ENCODE results near the gene OGDHL.
"Not testable (repeated sequence)": the region's sequence is repeated elsewhere in the genome, so short reads cannot be mapped to it uniquely, and the experiment has no call there.

The OGDHL gene

DNA sequence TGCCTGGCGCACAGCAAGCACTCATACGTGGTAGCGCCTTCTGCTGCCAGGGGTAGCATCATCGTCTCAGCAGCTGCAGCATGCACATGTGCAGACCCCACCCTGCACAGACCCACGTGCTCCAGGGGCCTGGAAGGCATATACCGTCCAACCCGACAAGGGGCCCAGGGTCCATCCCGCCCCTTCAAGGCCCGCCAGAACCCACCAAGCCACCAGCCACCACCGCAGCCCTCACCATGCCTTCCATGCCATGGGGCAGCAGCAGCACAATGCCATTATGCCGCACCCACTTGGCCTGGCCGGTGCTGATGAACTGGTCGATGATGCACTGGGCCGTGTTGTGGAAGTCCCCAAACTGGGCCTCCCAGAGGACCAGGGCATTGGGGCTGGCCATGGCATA is 22.7 kb downstream of the OGDHL start:
- no peak for DNase-seq (ENCODE audit: low read depth)

- no peak for DNase-seq (ENCODE audit: low read depth)
Measured at GRCh38 chr10:49738616-49739360, 23.3 kb downstream of the OGDHL start.

DNA sequence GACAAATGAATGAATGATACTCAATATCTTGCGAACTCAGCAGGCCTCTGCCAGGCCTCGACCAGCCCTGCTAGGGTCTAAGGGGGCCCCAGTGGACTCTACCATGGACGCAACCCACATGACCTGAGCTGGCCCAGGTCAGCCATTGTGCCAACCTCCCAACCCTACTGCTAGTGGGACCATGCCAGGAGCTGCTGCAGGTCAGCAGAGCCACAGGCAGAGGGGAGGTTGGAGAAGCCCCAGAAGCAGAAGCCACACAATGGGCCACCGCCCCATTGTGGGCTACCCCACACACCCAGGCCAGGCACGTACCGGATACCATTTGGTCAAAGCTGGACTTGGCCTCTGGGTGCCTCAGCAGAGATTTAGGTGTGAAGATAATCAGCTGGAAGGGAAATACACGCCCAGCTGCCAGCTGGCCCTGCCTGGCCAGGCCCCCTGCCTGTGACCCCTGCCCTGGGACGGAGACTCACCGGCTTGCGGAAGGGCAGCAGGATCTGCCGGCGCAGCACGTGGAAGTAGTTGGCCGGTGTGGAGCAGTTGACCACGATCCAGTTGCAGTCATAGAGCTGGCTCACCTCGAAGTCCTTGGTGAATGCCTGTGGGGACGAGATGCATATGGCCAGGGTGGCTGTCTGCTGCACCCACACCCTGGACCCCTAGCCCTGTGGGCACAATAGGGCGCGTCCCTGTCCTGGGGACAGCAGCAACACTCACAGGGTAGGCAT is 24.5 kb downstream of the OGDHL start:
- no peak for DNase-seq (ENCODE audit: low read depth)

DNA sequence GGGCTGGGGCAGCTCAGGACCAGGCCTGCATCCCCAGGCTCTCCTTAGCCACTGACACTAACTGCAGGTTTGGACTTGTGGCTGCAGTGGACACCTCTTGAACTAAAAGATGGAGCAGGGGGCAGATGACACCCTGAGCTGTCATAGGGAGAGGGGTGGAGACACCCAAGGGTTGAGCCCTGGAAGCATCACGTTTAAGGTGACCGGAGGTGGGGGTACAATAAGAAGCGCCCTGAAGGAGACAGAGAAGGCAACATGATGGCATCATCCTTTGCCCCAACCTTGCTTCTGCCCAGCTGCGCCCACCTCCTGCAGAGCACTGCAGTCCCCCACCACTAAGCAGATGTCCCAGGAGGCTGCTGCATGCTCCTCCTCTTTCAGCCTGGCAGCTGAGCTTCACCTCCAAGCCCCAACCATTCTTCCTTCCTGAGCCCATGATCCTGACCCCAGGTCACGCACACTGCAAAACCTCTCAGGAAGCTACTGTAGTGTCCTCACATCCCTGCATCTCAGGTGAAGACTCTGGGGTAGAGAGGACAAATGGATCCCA is 25.5 kb downstream of the OGDHL start:
- DNase-seq (ENCODE audit: low read depth): no peak

GRCh38 chr10:49735848-49736563 is 26.1 kb downstream of the OGDHL start:
- no peak for DNase-seq (ENCODE audit: low read depth)

GRCh38 chr10:49735161-49735560 is 27.0 kb downstream of the OGDHL start:
- DNase-seq (ENCODE audit: low read depth): no peak

GRCh38 chr10:49734676-49735075 is 27.4 kb downstream of the OGDHL start:
- DNase-seq (ENCODE audit: low read depth): no peak

- no peak for DNase-seq (ENCODE audit: low read depth)
Measured at GRCh38 chr10:49733866-49734265, 28.3 kb downstream of the OGDHL start.

DNA sequence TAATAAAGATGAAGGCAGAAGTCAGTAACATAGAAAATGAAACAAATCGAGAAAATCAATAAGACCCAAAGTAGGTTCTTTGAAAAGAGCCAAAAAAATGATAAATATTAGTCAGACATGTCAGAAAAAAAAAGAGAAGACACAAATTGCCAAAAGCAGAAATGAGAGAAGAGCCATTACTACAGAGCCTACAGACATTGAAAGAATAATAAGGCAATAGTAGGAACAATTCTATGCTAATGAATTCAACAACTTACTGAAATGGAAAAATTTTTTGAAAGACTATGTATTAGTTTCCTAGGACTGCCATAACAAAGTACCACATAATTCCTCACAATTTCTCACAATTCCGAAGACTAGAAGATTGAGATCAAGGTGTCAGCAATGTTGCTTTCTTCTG is 35.5 kb downstream of the OGDHL start:
- no peak for DNase-seq (ENCODE audit: low read depth)

DNA sequence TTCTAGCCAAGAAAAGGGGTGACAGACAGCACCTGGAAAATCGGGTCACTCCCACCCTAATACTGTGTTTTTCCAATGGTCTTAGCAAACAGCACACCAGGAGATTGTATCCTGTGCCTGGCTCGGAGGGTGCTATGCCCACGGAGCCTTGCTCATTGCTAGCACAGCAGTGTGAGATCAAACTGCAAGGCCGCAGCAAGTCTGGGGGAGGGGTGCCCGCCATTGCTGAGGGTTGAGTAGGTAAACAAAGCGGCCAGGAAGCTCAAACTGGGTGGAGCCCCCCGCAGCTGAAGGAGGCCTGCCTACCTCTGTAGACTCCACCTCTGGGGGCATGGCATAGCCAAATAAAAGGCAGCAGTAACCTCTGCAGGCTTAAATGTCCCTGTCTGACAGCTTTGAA is 47.0 kb downstream of the OGDHL start:
- not testable (repeated sequence) for DNase-seq (ENCODE audit: low read depth)

DNA sequence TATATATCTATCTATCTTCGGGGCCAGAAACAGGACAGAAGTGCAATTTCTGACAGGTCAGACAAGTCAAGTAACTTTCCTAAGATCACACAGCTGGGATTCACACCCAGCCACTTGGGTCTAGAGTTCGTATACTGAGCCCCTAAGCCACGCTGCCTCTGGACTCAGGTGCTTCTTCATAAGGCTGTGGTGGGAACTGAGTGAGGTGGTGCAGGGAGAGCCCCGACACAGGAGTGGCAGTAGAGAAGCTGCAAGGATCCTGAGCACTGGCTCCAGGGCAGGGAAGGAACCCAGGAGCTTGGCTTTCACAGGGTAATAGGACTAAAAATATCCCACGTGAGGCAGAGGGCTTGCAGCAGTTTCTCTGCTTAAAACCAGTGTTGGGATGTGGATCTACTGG is 48.9 kb downstream of the OGDHL start:
- no peak for DNase-seq (ENCODE audit: low read depth)

GRCh38 chr10:49711481-49711880 is 50.6 kb downstream of the OGDHL start:
- DNase-seq (ENCODE audit: low read depth): no peak

DNA sequence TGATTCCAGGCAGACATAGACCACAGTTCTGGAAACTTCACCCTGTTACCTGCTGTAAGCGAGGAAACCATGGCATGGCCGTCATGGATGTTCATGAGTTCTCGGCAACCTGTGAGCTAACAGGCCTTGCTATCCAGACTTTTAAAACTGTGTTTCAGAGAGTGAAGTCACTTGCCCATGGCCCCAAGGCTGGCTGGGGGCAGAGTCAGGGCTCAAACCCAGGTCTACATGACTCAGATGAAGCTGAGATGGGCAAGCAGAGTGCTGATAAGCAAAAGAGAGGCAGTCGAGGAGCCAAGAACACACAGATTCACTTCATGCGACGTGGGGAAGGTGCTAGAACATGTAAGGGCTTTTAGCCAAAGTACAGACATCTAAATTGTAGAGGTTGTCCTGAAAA is 51.2 kb downstream of the OGDHL start:
- DNase-seq (ENCODE audit: low read depth): no peak

DNA sequence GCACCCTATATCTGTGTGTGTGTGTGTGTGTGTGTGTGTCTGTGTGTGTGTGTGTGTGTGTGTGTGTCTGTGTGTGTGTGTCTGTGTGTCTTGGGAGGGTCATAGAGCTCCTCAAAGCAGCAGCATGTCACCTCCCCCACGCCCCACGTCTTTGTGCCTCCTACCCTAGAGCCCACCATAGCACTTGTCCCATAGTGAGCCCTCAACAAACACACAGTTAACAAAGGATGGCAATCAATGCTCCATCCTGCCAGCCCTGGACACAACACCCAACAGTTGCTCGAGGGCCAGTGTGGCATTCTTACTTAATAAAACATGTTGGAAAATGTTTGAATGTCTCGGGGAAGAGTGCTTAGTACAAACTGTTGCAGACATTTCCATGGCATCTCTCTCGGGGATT is 52.2 kb downstream of the OGDHL start:
- no peak for DNase-seq (ENCODE audit: low read depth)

GRCh38 chr10:49707585-49707984 is 54.5 kb downstream of the OGDHL start:
- no peak for DNase-seq (ENCODE audit: low read depth)

DNA sequence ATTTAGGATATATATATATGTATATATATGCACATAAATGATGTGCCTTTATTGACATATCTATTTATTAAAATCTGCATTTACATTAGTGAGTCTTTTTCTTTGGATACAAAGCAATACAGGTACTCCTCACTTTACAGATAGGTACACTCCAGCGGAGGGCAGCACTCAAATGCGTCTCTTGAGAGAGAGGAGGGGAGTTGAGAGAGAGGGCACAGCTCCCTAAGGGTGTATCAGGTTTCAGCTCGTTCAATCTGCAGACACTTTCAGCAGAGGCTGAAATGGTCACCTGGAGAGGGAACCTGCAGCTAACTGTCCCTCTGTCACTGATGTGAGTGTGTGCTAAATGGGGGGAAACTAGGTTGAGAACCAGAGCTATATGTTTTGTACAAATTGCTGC is 61.1 kb downstream of the OGDHL start:
- DNase-seq (ENCODE audit: low read depth): no peak

DNA sequence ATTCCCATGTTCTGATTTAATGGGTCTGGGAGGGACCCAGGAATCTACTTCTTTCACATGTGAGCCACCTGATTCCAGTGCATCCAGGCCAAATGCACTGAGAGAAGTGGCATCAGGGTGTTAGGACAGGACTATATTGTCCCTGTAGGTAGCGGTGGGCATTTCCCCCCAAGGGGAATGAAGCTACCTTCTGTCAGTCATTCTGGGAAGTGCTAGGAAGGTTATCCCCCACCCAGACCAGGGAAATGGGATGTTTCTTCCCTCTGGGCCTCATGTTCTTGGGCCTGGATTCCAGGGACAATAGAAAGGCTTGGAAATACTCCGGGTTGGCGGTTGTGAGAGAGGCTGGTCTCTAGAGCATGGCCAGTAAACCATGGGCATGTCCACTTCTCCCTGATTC is 61.9 kb downstream of the OGDHL start:
- no peak for DNase-seq (ENCODE audit: low read depth)

DNA sequence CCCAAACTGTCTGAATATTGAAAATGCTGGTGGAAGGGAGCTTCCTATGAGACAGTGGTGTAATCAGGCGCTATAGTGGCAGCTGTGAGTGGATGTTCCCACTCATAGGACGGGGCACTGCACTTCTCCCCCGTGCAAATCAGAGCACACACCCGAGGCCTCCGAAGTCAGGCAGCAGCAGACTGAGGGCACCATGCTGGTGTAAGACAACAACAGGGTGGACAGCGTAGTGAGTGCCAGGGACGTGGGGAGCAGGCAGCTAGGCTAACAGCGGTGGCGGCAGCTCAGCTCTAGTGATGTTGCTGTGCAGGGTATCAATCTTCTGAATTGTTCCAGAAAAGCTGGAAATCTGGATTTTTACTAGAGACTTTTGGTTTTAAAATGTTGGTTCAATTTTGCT is 63.4 kb downstream of the OGDHL start:
- no peak for DNase-seq (ENCODE audit: low read depth)

DNA sequence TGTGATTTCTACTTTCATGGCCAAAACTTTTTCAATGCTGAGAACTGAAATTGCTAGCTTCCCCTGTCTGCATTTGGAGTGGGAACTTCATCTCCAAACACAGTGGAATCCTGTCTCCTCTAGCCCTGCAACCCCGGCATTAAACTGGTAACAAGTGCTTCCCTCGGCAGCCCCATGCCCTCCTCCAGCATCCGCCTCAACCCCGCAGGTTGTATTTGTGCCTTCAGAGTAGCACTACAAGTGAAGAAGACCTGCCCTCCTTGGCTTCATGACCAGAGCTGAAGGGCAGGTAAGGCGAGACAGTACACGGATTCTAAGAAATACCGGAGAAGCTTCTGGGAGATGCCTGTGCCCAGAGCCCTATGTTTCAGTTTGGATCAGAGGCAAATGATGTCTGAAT is 65.8 kb downstream of the OGDHL start:
- DNase-seq (ENCODE audit: low read depth): no peak

DNA sequence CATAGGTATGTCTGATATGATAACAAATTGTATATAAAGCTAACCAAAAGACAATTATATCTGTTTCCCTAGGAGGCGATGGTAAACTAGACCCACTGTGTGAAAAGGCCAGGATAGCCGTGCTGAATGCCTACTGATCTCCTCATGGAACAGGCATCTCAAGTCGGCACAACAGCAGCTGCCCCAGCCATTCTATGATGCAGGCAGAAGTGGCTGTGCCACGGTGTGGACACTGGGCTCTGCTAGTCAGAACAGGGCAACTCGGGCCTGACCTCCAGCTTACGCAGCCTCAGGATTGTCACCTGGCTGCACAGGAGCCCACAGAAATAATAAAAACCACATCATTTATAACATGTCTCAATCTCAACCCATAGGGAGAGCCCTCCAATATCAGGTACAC is 67.7 kb downstream of the OGDHL start:
- no peak for DNase-seq (ENCODE audit: low read depth)

GRCh38 chr10:49691588-49691987 is 70.5 kb downstream of the OGDHL start:
- no peak for DNase-seq (ENCODE audit: low read depth)

- no peak for DNase-seq (ENCODE audit: low read depth)
Measured at GRCh38 chr10:49690698-49691356, 71.3 kb downstream of the OGDHL start.
